Peyer's patch (tissue), 4 donors: ENCODE measurements around the gene USP34. TPM values are rescaled to one million over a fixed set of nuclear protein-coding genes. Genes with fewer than 3 reads are reported as not detected.

ENCODE experiments used
- DNase-seq, 3 donors: peaks; one replicate each; pipeline ENCODE4 v3.0.0-alpha.2; 2017 to 2019
- H3K27ac ChIP-seq, 4 donors: fragments of 200-600 bp; sonication (generic); one replicate each; pipeline ENCODE4 v1.5.1; 2016 to 2019
- H3K27me3 ChIP-seq, 2 donors: fragments of 200-600 bp; sonication (generic); one replicate each; pipeline ENCODE4 v1.5.1; 2019
- H3K36me3 ChIP-seq, 3 donors: fragments of 200-600 bp; sonication (generic); one replicate each; pipeline ENCODE4 v1.5.1; 2016 to 2019
- H3K4me1 ChIP-seq, 4 donors: fragments of 200-600 bp; sonication (generic); one replicate each; pipeline ENCODE4 v1.5.1; 2016 to 2019
- H3K4me3 ChIP-seq, 4 donors: fragments of 200-600 bp; sonication (generic); 1 replicate in 3 of 4; 2 replicates in 1 of 4; pipeline ENCODE4 v1.5.1; 2016 to 2019; ENCODE audit warnings: mild to moderate bottlenecking in 1 of 4
- H3K9me3 ChIP-seq, 4 donors: fragments of 200-600 bp; sonication (generic); one replicate each; pipeline ENCODE4 v1.5.1; 2016 to 2019; ENCODE audit warnings: mild to moderate bottlenecking in 1 of 4
- POLR2A ChIP-seq, 2 donors: fragments of 450-650 bp; IDR thresholded peaks; one replicate each; pipeline ENCODE4 v1.5.1; 2017; ENCODE audit warnings: antibody characterized with exemption in 2 of 2, mild to moderate bottlenecking in 2 of 2, moderate library complexity in 2 of 2
- total RNA-seq, 4 donors: library from RNA; depleted of rRNA; stranded (reverse); fragments of >200 nt; gene quantifications; one replicate each; pipeline ENCODE4 v1.1.0, GENCODE V29; 2016
- TF ChIP-seq, protein P1 (sequence below), 6 experiments: fragments of 450-650 bp in 4 of 6; fragments of 200-600 bp in 2 of 6; sonication (generic) in 1 of 6; IDR thresholded peaks; one replicate each; pipeline ENCODE4 v1.5.1; 2017 to 2019; ENCODE audit warnings: antibody characterized with exemption in 6 of 6, mild to moderate bottlenecking in 3 of 6, moderate library complexity in 1 of 6

USP34 gene
- total RNA-seq, 4 donors from 2014 or later = 148 to 201 (median 172) TPM

DNA sequence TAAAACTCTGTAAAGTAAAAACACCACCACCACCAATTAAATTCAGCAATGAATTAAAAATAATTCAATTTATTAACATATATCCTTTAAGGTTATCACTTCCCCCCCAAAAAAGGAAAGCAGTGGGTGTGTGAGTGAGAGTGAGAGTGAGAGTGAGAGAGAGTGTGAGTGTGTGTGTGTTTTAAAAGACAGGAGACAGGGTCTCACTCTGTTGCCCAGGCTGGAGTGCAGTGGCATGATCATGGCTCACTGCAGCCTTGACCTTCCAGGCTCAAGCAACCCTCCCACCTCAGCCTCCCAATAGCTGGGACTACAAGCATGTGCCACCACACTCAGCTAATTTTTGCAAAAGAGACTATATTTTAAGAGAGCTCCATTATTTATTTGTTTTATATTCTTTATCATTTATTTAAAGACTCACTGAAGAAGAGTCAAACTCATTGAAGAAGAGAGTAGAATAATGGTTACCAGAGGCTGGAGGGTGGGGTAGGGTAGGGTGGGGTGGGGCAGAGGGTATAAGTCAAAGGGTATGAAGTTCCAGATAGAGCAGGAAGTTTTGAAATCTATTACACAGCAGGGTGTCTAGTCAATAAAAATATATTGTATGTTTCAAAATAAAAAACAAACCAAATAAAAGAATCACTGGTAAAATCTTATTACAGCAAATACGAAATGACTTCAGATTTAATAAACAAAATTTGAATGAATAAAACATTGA, 187.3 kb downstream of the USP34 start:
- H3K27ac ChIP-seq = no peak overlapping the region
- H3K36me3 ChIP-seq = peaks cover 0 to 33% (median 0%) of the 10 kb centered on the region in 3 donors
- TF ChIP-seq POLR2A (IDR thresholded peaks at IDR 0.05) = no peak
- TF ChIP-seq, protein P1, sequence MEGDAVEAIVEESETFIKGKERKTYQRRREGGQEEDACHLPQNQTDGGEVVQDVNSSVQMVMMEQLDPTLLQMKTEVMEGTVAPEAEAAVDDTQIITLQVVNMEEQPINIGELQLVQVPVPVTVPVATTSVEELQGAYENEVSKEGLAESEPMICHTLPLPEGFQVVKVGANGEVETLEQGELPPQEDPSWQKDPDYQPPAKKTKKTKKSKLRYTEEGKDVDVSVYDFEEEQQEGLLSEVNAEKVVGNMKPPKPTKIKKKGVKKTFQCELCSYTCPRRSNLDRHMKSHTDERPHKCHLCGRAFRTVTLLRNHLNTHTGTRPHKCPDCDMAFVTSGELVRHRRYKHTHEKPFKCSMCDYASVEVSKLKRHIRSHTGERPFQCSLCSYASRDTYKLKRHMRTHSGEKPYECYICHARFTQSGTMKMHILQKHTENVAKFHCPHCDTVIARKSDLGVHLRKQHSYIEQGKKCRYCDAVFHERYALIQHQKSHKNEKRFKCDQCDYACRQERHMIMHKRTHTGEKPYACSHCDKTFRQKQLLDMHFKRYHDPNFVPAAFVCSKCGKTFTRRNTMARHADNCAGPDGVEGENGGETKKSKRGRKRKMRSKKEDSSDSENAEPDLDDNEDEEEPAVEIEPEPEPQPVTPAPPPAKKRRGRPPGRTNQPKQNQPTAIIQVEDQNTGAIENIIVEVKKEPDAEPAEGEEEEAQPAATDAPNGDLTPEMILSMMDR (IDR thresholded peaks at IDR 0.05) = no peak
- DNase-seq = no peak
- H3K9me3 ChIP-seq = no peaks in the 10 kb centered on the region
- no peak overlapping the region for H3K4me3 ChIP-seq
- H3K27me3 ChIP-seq = no peaks in the 10 kb centered on the region
- no peaks in the 10 kb centered on the region for H3K4me1 ChIP-seq

DNA sequence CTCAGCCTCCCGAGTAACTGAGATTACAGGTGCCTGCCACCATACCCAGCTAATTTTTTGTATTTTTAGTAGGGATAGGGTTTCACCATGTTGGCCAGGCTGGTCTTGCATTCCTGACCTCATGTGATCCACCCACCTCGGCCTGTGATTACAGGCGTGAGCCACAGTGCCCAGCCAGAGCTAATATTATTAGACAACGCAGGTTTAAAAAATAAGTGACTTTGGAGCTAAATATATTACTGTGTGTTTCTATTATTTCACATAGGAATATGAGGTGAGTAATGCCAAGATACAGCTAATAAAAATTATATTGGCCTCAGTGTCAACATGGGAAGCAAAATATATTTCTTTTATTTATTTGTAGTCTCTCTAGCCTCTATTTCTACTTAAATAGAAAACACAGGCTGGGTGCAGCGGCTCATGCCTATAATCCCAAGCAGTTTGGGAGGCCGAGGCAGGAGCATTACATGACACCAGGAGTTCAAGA, 188.7 kb downstream of the USP34 start:
- H3K36me3 ChIP-seq = peaks cover 0 to 44% (median 0%) of the 10 kb centered on the region in 3 donors
- no peak overlapping the region for H3K4me3 ChIP-seq
- H3K4me1 ChIP-seq = no peaks in the 10 kb centered on the region
- TF ChIP-seq, protein P1 (IDR thresholded peaks at IDR 0.05) = no peak
- TF ChIP-seq POLR2A (IDR thresholded peaks at IDR 0.05) = no peak
- no peak overlapping the region for H3K27ac ChIP-seq
- no peaks in the 10 kb centered on the region for H3K27me3 ChIP-seq
- no peaks in the 10 kb centered on the region for H3K9me3 ChIP-seq
- no peak for DNase-seq

DNA sequence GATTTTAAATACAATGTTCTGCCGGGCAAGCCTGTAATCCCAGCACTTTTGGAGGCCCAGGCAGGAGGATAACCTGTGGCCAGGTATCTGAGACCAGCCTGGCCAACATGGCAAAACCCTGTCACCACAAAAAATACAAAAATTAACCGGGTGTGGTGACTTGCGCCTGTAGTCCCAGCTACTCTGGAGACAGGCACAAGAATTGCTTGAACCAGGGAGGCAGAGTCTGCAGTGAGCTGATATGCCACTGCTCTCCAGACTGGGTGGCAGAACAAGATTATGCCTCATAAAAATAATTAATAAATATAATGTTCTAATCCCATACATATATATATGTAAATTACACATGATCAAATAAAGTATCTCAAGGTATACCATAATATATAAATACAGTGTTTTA, 189.6 kb downstream of the USP34 start:
- no peak for DNase-seq
- H3K27me3 ChIP-seq = no peaks in the 10 kb centered on the region
- no peaks in the 10 kb centered on the region for H3K4me1 ChIP-seq
- H3K36me3 ChIP-seq = peaks cover 0 to 44% (median 0%) of the 10 kb centered on the region in 3 donors
- no peak overlapping the region for H3K27ac ChIP-seq
- H3K4me3 ChIP-seq = no peak overlapping the region
- H3K9me3 ChIP-seq = no peaks in the 10 kb centered on the region
- no peak for TF ChIP-seq POLR2A (IDR thresholded peaks at IDR 0.05)
- TF ChIP-seq, protein P1 (IDR thresholded peaks at IDR 0.05) = no peak

DNA sequence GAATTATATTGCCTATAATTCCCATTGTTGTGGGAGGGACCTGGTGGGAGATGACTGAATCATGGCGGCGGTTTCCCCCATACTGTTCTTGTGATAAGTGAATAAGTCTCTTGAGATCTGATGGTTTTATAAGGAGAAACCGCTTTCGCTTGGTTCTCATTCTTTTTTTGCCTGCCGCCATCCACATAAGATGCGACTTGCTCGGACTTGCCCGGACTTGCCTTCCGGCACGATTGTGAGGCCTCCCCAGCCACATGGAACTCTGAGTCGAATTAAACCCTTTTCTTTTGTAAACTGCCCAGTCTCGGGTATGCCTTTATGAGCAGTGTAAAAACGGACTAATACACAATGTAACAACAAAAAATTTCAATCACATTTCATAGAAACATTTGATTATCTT, 193.1 kb downstream of the USP34 start:
- no peak overlapping the region for H3K27ac ChIP-seq
- H3K27me3 ChIP-seq = no peaks in the 10 kb centered on the region
- H3K4me1 ChIP-seq = no peaks in the 10 kb centered on the region
- no peak overlapping the region for H3K4me3 ChIP-seq
- no peak for TF ChIP-seq POLR2A (IDR thresholded peaks at IDR 0.05)
- TF ChIP-seq, protein P1 (IDR thresholded peaks at IDR 0.05) = no peak
- no peaks in the 10 kb centered on the region for H3K9me3 ChIP-seq
- no peak for DNase-seq
- H3K36me3 ChIP-seq = peaks cover 0 to 50% (median 0%) of the 10 kb centered on the region in 3 donors

DNA sequence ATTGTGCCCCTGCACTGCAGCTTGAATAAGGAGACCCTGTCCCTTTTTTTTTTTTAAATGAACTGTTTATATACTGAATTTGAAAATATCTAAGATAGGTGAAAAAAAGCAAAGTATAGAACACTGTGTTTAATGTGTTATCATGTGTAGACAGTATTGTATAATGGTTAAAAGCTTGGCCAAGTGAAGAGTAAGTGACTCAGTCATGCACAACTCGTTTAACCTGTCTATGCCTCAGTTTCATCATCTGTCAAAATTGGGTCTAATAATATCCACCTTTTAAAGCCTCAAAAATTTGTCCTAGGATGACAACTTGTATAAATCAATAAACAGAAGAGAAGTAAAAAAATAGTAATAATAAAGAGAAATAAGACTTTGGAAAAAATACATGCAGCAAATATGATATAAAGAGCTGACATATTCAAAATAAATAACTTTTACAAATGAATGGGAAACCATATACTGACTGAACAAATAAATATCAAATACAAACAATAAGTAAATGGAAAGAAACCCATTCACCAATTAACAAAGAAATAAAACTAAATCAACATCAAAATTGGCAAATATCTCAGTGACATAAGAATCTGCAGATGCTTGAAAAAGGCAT, 195.2 kb downstream of the USP34 start:
- H3K4me1 ChIP-seq = no peaks in the 10 kb centered on the region
- no peak for DNase-seq
- H3K27ac ChIP-seq = no peak overlapping the region
- peaks cover 0 to 35% (median 0%) of the 10 kb centered on the region in 3 donors for H3K36me3 ChIP-seq
- no peak overlapping the region for H3K4me3 ChIP-seq
- no peaks in the 10 kb centered on the region for H3K9me3 ChIP-seq
- TF ChIP-seq, protein P1 (IDR thresholded peaks at IDR 0.05) = no peak
- TF ChIP-seq POLR2A (IDR thresholded peaks at IDR 0.05) = no peak
- H3K27me3 ChIP-seq = no peaks in the 10 kb centered on the region
